Body of pancreas (tissue), 4 donors: ENCODE data around the gene HORMAD2. TPM values are rescaled to one million over a fixed set of nuclear protein-coding genes. Genes with fewer than 3 reads are reported as not detected.

Experiments
- ATAC-seq: fragments of 150-250 bp; one replicate; pipeline ENCODE4 v1.9.1; 2016
- DNase-seq, 4 donors: peaks; one replicate each; pipeline ENCODE4 v3.0.0-alpha.2; 2019
- H3K27ac ChIP-seq, 4 donors: fragments of 200-600 bp; sonication (generic); 1 replicate in 3 of 4; 2 replicates in 1 of 4; pipeline versions ENCODE4 v1.5.1 to v1.6.1; 2016 to 2019; ENCODE audit warnings: mild to moderate bottlenecking in 1 of 4, mixed read lengths in 1 of 4, moderate library complexity in 1 of 4
- H3K27me3 ChIP-seq, 2 donors: fragments of 200-600 bp; sonication (generic); one replicate each; pipeline ENCODE4 v1.6.0; 2016; ENCODE audit warnings: mild to moderate bottlenecking in 1 of 2
- H3K36me3 ChIP-seq, 2 donors: fragments of 200-600 bp; sonication (generic); replicated peaks in 1 of 2; 2 replicates each; pipeline ENCODE4 v1.5.1; 2016; ENCODE audit warnings: low read depth in 2 of 2; ENCODE audit not compliant: insufficient read depth in 1 of 2
- H3K4me1 ChIP-seq: fragments of 200-600 bp; sonication (generic); one replicate; pipeline ENCODE4 v1.6.0; 2016
- H3K4me3 ChIP-seq, 2 donors: fragments of 200-600 bp; sonication (generic); 1 replicate in 1 of 2; 2 replicates in 1 of 2; pipeline ENCODE4 v1.5.1; 2016 to 2019
- H3K9me3 ChIP-seq, 3 donors: fragments of 200-600 bp; sonication (generic); 1 replicate in 2 of 3; 2 replicates in 1 of 3; pipeline ENCODE4 v1.5.1; 2016
- CTCF ChIP-seq, 7 experiments: fragments of 450-650 bp in 4 of 7; fragments of 200-600 bp in 3 of 7; sonication (generic) in 3 of 7; IDR thresholded peaks; one replicate each; pipeline ENCODE4 v1.5.1; 2016 to 2019; ENCODE audit warnings: antibody characterized with exemption in 7 of 7
- POLR2A ChIP-seq, 3 donors: fragments of 450-650 bp; IDR thresholded peaks; one replicate each; pipeline ENCODE4 v1.6.1; 2016; ENCODE audit warnings: antibody characterized with exemption in 3 of 3, mild to moderate bottlenecking in 2 of 3
- WGBS, 2 donors: methylation state at CpG; one replicate each; pipeline ENCODE4 v1.1.5; 2017; 5-methylcytosine and 5-hydroxymethylcytosine counted together
- intact Hi-C: fragments of 100-400 bp; cut with DNase I; formaldehyde crosslinking; loops from one replicate; pipeline ENCODE4 v1.15.1; 2023
- total RNA-seq, 2 donors: library from RNA; depleted of rRNA; stranded (reverse); fragments of >200 nt; gene quantifications; one replicate each; pipeline ENCODE4 v1.1.0, GENCODE V29; 2016

The HORMAD2 gene
- total RNA-seq, 2 donors from 2014 or later = not detected

- TF ChIP-seq CTCF (IDR thresholded peaks at IDR 0.05) = no peak
- no peak for TF ChIP-seq POLR2A (IDR thresholded peaks at IDR 0.05)
- no peaks in the 10 kb centered on the region for H3K4me1 ChIP-seq
- no peaks in the 10 kb centered on the region for H3K36me3 ChIP-seq
- H3K27ac ChIP-seq = no peak overlapping the region
- intact Hi-C loops = no loop called here
- no peak for DNase-seq
- ATAC-seq = no peak
- H3K9me3 ChIP-seq = no peaks in the 10 kb centered on the region
- H3K27me3 ChIP-seq = no peaks in the 10 kb centered on the region
- no peak overlapping the region for H3K4me3 ChIP-seq
These were observed 80.8 kb downstream of the HORMAD2 start for GRCh38 chr22:30161051-30161469.

GRCh38 chr22:30167296-30167695 lies 87.0 kb downstream of the HORMAD2 start:
- Histone ChIP-seq H3K9me3 (no peaks in the 10 kb centered on the region), H3K27ac (no peak overlapping the region), H3K4me3 (no peak overlapping the region), H3K4me1 (no peaks in the 10 kb centered on the region), H3K27me3 (no peaks in the 10 kb centered on the region), H3K36me3 (no peaks in the 10 kb centered on the region)
- TF ChIP-seq POLR2A (IDR thresholded peaks at IDR 0.05) (no peak), CTCF (IDR thresholded peaks at IDR 0.05) (no peak)
- WGBS, 2 donors = 73 to 80% methylated on average over 2 of the region's 2 CpGs
- intact Hi-C loops = no loop called here
- ATAC-seq (no peak), DNase-seq (no peak)

GRCh38 chr22:30167734-30168133 lies 87.5 kb downstream of the HORMAD2 start:
- Histone ChIP-seq H3K36me3 (no peaks in the 10 kb centered on the region), H3K4me3 (no peak overlapping the region), H3K9me3 (no peaks in the 10 kb centered on the region), H3K27ac (no peak overlapping the region), H3K4me1 (no peaks in the 10 kb centered on the region), H3K27me3 (no peaks in the 10 kb centered on the region)
- intact Hi-C loops = no loop called here
- WGBS, 2 donors = 41 to 47% methylated on average over 1 of the region's 1 CpG
- TF ChIP-seq POLR2A (IDR thresholded peaks at IDR 0.05) (no peak), CTCF (IDR thresholded peaks at IDR 0.05) (no peak)
- no peak for ATAC-seq
- no peak for DNase-seq

GRCh38 chr22:30169002-30169401 lies 88.7 kb downstream of the HORMAD2 start:
- TF ChIP-seq POLR2A (IDR thresholded peaks at IDR 0.05) (no peak), CTCF (IDR thresholded peaks at IDR 0.05) (no peak)
- no peak overlapping the region for H3K27ac ChIP-seq
- ATAC-seq (no peak), DNase-seq (no peak)
- no peak overlapping the region for H3K4me3 ChIP-seq
- intact Hi-C loops = no loop called here
- H3K4me1 ChIP-seq = no peaks in the 10 kb centered on the region
- WGBS, 2 donors = 58 to 68% methylated on average over 1 of the region's 1 CpG
- no peaks in the 10 kb centered on the region for H3K9me3 ChIP-seq
- no peaks in the 10 kb centered on the region for H3K27me3 ChIP-seq
- no peaks in the 10 kb centered on the region for H3K36me3 ChIP-seq

GRCh38 chr22:30170129-30170528 lies 89.9 kb downstream of the HORMAD2 start:
- Histone ChIP-seq H3K4me1 (no peaks in the 10 kb centered on the region), H3K9me3 (no peaks in the 10 kb centered on the region), H3K27ac (no peak overlapping the region), H3K4me3 (no peak overlapping the region), H3K27me3 (no peaks in the 10 kb centered on the region), H3K36me3 (no peaks in the 10 kb centered on the region)
- 48 to 58% methylated on average over 2 of the region's 2 CpGs for WGBS, 2 donors
- no peak for DNase-seq
- no peak for TF ChIP-seq CTCF (IDR thresholded peaks at IDR 0.05)
- TF ChIP-seq POLR2A (IDR thresholded peaks at IDR 0.05) = no peak
- ATAC-seq = no peak
- intact Hi-C loops = no loop called here
